Hematopoietic multipotent progenitor cell treated with erythropoietin and hydrocortisone succinate and interleukin-3 and kit ligand, for 15 days (in vitro differentiated cells): Measurements from ENCODE around the gene MZT2B.
"Not testable (repeated sequence)": the region's sequence is repeated elsewhere in the genome, so short reads cannot be mapped to it uniquely, and the experiment has no call there.

Experiments used
- DNase-seq: peaks from one replicate; pipeline ENCODE4 v3.0.0-alpha.2; 2015; ENCODE audit warnings: low spot score

Gene MZT2B

GRCh38 chr2:130219147-130219546 is 37.1 kb downstream of the MZT2B start:
- not testable (repeated sequence) for DNase-seq

GRCh38 chr2:130220505-130220904 is 38.4 kb downstream of the MZT2B start:
- DNase-seq, result not testable (repeated sequence)

- not testable (repeated sequence) for DNase-seq
Observed at GRCh38 chr2:130222523-130222922, 40.5 kb downstream of the MZT2B start.

- DNase-seq, result not testable (repeated sequence)
Observed at GRCh38 chr2:130228005-130228404, 45.9 kb downstream of the MZT2B start.

- not testable (repeated sequence) for DNase-seq
Observed at GRCh38 chr2:130228467-130229160, 46.6 kb downstream of the MZT2B start.

- DNase-seq, result not testable (repeated sequence)
Observed at GRCh38 chr2:130229161-130229510, 47.1 kb downstream of the MZT2B start.

- DNase-seq, result not testable (repeated sequence)
Observed at GRCh38 chr2:130230376-130230775, 48.3 kb downstream of the MZT2B start.

- DNase-seq, result not testable (repeated sequence)
Observed at GRCh38 chr2:130230907-130231306, 48.8 kb downstream of the MZT2B start.

GRCh38 chr2:130231656-130232055 is 49.6 kb downstream of the MZT2B start:
- no peak for DNase-seq

GRCh38 chr2:130233066-130233465 is 51.0 kb downstream of the MZT2B start:
- DNase-seq, result not testable (repeated sequence)

- not testable (repeated sequence) for DNase-seq
Observed at GRCh38 chr2:130239581-130239980, 57.5 kb downstream of the MZT2B start.
